ELF-1 (cell line): ENCODE measurements around the gene MPHOSPH6.

Source experiments
- DNase-seq: peaks from one replicate; pipeline ENCODE4 v3.0.0-alpha.2; 2016; ENCODE audit warnings: low read depth, low spot score

Gene MPHOSPH6

DNA sequence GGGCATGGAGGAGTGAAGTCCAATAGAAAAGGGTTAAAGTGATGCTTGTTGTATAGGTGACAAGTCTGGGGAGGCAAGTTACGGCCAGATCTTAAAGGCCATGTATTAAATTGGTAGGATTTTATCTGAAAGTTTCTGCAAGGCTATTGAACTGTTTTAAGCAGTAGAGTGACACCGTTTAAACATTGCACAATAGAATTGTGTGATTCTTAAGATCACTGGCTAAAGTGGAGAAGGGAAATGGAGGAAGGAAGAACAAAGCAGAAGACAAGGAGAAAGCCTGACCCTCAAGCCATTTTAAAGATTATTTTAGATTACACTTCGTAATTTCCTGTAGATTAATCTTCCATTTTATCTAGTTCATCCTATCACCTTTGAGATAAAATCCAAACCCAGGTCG lies 5.6 kb upstream of the MPHOSPH6 start:
- DNase-seq, result no peak

DNA sequence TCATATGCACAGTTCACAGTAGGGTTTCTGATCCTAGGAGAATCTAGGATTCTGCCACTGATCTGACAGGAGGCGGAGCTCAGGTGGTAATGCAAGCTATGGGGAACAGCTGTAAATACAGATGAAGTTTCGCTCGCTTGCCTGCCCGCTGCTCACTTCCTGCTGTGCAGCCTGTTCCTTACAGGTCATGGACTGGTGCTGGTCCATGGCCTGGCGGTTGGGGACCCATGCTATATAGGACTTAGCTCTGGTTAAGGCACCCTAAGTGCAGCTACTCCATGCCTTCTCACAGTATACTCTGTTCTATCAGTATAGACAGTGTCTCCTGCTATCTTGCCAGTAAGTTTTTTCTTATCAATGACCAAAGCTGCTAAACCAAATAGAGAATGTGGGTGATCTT lies 2.4 kb downstream of the MPHOSPH6 start:
- DNase-seq, result no peak

DNA sequence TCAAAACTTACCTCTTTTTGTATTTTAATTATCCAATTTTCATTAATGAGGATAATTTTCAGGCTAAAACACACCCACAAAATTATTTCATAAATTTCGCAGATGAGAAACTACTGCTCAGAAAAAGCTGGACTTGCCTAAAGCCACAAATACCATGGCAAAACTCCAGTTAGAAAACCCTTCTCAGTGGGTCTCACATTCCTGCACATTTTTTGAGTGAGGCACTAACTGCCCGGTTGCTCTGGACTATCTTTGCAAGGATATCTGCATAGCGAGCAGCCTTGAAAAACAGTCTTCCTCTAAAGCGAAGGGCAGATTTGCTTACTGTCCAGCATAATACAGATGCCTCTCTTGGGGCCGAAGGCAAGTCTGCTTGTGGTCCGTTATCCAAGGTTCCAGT lies 9.8 kb downstream of the MPHOSPH6 start:
- DNase-seq, result no peak

DNA sequence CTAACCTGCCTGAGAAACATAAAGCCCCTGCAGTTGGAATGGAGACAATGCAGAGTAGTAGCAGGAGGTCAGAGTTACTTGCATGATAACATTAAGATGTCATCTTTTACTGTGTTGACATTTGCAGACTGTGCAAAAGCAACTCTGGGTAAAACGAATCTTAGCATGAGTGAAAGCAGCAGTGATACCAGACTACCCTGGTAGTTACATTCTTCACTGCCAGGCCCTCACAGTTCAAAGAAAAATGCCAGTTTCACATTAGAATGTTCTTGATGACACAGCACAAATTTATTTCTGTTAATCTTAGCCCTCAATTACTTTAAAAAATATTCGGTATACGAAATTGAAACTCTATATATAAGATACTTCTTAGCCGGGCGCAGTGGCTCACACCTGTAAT lies 12.2 kb downstream of the MPHOSPH6 start:
- DNase-seq, result no peak

DNA sequence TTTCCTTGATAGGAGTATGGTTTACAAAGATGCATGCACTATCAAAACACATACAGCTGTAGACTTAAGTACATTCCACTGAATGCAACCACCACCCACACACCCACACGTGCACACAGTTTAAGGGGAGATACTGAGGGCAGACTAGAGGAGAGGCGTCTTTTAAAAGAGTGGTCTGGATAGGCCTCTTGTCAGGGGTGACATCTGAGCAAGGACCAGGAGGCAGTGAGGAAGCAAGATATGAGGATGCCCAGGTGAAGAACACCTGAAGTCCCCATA lies 12.6 kb downstream of the MPHOSPH6 start:
- DNase-seq, result no peak

DNA sequence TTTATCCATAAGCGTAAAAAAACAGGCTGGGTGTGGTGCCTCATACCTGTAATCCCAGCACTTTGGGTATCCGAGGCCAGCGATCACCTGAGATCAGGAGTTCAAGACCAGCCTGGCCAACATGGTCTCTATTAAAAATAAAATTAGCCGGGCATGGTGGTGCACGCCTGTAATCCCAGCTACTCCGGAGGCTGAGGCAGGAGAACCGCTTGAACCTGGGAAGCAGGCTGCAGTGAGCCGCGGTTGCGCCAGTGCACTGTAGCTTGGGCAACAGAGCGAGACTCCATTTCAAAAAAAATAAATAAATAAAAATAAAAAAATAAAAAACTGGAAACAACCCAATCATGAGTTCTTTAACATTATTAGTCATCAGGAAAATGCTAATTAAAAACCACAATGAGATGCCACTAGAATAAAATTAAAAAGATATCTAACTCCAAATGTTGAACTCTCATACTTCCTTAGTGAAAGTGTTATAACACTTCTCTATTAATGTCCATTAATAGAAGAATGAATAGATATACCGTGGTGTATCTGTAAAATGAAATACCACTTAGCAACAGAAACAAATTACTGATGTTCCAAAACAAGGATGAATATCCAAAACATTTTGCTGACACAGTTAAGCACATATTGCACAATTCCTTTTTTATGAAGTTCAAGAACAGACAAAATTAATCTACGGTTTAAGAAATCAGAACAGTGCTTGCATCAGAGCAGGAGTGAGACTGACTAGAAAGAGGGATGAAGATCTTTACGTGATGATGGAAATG lies 13.1 kb downstream of the MPHOSPH6 start:
- DNase-seq, result no peak

DNA sequence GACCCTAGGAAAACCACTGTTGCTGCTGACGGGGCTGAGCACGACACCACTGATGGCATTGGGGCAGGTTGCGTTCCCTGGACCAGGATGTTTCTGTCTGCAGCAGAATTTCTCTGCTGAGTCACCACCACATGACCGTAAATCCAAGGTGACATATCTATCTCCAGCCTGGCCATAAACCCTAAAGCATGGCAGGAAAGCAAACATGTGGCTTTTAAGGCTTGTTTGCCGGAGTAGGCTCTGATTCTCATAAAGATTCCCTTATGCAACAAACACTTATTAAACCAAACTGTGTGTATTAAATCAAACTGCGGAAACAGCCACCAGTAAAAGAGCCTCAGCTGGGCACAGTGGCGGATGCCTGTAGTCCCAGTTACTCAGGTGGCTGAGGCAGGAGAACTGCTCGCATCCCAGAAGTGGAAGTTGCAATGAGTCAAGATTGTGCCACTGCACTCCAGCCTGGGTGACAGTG lies 17.3 kb downstream of the MPHOSPH6 start:
- peak; percentile 27 for DNase-seq

DNA sequence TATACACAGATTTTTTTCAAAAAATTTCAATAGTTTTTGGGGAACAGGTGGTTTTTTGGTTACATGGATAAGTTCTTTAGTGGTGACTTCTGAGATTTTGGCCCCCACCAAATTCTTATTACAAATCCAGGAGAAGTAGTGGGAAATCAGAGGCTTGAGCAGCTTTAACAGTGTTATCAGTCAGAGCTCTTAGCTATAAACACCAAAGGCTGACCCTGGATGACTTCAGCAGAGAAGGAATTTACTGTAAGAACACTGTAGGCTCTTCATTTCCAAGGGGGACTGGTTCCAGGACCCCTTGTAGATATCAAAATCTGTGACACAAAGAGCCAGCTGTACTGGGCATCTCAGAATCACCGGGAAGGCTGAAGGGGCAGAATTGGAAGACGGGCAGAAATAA lies 17.8 kb downstream of the MPHOSPH6 start:
- no peak for DNase-seq

DNA sequence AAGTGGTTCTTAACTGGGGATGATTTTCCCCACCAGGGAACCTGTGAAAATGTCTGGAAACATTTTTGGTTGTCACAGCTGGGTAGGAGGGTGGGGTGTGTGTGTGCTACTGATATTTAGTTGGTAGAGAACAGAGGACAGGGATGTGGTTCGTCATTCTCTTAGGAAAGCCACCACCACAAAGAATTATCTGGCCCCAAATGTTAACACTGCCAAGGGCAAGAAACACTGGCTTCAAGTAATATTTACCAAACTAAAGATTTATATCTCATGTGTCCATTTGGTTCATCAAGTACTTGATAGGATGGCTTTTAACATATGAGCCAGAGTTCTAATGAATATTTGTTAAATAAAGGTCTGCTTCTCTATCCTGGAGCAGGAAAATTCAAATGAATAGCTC lies 19.5 kb downstream of the MPHOSPH6 start:
- DNase-seq, result no peak

DNA sequence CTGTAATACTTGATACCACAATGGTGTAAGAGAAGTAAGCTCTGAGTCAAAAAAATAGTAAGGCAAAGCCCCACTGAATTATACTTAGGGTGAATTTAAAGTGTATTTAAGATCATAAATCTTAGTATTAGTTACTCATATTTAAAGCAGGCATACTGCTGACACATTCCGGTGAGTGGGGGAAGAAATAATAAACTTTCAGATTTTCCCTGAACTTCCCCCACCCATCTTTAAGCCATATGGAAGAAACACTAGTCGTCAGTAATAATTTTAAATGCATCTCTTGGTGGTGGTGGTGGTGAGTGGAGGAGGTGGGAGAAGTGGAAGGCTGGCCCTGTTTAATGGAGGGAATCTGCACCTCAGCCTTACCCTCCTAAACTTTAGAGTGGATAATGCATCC lies 20.5 kb downstream of the MPHOSPH6 start:
- DNase-seq, result no peak

DNA sequence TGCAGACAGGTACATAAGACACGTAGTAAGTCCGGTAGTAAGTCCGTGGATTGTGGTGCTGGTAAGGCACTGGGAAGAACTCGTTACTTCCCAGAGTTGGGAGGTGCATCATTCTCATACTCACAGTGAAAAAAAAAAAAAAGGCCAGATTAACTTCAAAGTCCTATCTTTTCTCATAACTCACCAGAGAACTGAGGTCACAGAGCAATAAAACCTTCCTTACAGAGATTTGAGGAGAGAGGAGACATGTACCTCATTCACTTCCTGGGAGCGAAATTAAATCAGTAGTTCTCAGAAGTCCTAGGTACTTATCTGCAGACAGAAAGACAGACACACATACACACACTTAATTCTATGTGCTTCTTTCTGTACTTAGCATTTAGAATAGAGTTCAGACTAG lies 22.5 kb downstream of the MPHOSPH6 start:
- DNase-seq, result no peak

DNA sequence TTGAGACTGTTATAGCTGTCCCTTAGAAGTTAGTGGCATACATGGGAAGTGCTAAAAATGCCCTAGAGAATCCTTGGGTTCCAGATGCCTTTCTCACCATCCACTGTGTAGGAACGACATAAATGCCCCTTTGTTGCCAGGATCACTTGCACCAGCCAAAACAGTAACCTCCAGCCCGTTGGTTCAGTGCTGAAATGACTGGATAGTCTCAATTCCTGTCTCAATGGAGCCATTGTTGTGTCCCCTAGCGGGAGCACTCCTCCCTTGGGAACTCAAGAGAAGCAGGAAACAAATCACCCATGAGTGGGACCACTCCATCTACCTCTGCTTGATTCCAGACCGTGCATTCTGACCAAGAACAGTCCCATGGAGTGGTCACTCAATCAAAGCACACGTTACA lies 23.1 kb downstream of the MPHOSPH6 start:
- DNase-seq, result no peak

DNA sequence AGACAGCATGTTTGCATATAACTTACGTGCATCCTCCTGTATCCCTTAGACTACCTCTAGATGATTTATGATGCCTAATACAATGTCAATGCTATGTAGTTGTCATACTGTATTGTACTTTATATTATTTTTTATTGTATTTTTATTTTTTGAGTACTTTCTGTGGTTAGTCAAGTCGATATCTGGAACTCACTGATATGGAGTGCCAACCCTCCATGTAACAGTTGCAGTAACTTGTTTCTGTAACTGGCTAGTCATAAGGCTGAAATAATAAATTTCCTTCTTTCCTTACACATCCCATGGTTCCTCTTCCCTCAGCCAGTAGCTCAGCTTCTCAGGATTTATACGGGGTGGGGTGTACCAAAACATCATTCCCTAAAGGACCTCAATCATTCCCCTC lies 23.5 kb downstream of the MPHOSPH6 start:
- DNase-seq, result no peak

DNA sequence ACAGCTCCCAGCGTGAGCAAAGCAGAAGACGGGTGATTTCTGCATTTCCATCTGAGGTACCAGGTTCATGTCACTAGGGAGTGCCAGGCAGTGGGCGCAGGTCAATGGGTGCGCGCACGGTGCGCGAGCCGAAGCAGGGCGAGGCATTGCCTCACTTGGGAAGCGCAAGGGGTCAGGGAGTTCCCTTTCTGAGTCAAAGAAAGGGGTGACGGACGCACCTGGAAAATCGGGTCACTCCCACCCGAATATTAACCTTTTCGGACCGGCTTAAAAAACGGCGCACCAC lies 30.8 kb downstream of the MPHOSPH6 start:
- DNase-seq, result peak; percentile 14

DNA sequence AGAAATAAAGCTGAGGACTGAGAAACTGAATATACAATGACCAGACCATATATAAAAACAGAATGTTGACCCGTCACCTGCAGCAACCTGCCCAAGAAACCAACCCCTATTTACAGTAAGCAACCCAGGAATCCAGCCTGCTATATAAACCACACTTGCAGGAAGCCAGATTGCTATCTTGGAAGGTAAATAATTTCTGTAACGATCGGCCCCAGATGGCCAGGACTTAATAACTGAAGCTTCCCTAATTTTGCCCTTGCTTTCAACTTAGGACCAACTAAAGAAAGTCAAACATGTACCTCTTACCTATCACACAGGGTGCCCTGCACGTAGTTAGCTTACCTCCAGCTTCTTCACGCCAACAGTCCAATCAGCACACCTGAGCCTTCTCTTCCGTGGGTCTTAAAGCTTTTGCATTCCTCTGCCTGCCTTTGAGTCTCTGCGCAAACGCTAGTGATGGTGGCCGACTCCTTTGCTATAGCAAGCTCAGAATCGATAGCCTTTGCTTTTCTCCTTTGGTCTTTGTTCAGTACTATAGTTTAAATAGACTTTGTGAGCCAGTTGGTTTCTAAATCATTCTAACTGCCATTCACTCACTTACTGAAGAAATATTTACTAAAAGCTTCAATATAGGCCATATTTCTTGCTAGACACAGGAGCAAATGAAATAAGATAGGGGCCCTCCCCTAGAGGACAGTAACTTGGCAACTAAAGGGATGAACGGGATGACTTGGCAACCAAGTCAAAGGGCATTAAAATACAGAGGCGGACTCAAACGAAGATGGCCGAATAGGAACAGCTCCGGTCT lies 31.3 kb downstream of the MPHOSPH6 start:
- peak; percentile 39 for DNase-seq

DNA sequence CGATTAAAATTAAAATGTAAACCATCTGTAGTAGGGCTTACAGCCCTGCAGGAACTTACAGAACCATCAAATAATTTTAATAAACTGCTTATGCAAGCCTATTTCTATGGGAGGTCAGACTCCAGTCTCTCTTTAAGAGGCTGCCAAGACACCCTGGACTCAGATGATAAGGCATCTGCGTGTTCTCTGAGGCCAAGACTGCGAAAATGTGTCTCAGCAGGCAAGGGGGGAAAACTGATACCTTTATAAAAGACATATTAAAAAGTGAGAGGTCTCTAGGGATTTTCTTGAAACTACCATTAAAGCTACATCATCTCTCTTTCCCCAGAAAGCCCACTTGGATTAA lies 32.2 kb downstream of the MPHOSPH6 start:
- DNase-seq, result no peak

DNA sequence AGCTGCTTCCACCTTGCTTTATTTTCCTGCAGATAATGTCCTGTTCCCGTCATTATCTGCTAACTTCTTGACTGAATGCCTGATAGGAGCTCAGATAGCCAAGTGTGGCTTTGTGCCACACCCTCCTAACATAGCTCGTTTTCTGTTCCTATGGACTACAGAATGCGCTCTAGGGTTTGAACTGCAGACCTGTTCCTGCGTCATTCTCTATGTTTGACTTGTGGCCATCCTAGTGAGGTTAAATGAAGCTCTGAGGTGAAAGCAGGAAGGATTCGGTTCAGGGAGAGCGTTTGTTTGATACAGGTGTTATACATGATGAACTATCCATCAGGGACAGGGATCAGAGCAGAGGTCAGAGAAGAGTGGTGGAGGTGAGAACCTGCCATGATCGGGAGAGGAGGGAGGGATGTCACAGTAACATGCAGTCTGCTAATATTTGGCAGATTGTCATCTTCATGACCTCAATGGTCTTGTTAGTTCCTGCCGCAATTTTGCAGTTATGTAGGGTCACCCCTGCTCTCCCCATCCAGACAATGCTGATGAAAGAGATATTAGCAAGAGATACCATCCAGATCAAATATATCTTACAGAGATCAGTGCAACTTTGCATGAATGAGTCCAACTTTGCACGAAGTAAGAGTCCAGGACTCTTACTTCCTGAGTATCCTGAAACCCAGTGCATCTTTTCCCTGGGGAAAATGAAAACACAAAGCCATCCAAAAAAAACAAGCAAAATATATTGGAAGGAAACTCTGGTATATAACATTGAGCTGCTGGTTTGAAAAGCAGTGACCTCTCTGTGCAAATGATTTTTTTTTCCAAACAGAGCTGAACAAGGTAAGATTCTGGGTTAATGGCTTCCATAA lies 32.8 kb downstream of the MPHOSPH6 start:
- no peak for DNase-seq

DNA sequence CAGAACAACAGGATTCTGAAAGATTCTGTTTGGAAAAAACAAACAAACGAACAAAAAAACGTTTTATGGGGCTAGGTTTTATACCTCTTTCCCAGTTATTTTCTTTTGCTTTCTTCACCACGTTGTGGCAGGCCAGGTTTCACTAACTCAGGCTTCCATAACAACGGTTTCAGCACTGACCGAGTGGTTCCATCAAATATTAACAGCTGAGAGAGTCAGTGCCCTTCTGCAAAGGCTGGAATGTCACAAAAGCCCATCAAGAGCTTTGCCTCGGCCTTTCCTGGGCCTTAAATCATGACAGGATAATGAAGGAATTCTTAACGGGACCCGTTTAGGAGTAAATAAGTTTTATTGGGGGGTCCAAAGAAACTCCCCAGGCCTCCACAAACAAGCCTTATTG lies 34.2 kb downstream of the MPHOSPH6 start:
- DNase-seq, result no peak

DNA sequence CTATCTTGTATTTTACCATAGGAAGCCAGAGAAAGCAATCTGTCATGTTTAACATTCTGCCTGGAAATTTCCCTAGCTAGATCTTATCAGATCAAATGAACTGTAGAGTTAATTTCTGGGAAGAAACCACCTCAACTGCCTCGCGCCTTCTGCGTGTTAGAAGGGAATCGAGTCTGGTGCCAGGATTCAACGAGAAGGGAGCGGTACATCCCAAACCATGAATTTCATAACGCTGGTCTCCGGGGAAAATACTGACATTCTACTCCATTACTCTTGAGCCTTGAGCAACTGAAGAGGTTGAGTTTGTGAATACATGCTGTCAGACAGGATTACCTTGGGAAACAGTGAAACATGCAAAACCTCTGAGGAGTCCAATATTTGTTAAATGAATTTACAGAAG lies 35.2 kb downstream of the MPHOSPH6 start:
- no peak for DNase-seq

DNA sequence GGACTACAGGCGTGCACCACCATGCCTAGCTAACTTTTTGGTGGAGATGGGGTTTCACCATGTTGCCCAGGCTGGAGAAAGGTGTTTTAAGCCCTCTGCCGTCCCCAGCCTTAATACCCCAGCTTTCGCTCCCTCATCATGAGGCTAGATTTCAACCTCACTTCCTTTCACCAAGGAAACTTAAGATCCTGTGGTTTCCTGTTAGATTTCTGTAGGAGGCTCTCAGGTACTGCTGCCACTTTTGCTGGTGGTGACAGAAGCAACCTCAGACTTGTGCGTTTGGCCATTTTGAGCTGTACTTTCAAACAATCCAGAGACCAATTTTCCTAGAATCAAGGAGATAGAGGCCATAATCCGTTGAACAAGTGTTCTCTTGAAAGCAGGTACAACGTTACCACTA lies 36.2 kb downstream of the MPHOSPH6 start:
- no peak for DNase-seq

DNA sequence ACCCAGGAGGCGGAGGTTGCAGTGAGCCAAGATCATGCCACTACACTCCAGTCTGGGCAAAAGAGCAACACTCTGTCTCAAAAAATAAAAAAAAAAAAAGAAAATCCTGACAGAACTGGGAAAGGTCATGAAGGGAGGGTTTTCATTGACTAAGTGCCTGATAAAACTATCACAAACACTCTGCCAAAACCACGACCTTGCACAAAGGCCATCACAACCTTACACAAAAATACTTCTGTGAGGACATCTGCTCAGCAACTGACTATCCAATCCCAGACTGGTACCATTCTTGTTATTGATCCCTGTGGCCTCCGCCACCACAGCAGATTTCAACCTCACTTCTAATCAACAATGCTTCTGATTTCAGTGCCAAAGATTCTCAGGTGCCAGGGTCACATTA lies 40.1 kb downstream of the MPHOSPH6 start:
- DNase-seq, result no peak

DNA sequence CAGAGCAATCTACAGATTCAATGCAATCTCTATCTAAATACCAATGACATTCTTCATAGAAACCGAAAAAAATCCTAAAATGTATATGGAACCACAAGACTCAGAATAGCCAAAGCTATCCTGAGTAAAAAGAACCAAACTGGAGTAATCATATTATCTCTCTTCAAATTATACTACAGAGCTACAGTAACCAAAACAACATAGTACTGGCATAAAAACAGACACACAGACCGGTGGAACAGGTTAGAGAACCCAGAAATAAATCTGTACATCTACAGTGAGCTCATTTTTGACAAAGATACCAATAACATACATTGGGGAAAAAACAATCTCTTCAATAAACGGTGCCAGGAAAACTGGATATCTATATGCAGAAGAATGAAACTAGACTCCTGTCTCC lies 45.4 kb downstream of the MPHOSPH6 start:
- no peak for DNase-seq

DNA sequence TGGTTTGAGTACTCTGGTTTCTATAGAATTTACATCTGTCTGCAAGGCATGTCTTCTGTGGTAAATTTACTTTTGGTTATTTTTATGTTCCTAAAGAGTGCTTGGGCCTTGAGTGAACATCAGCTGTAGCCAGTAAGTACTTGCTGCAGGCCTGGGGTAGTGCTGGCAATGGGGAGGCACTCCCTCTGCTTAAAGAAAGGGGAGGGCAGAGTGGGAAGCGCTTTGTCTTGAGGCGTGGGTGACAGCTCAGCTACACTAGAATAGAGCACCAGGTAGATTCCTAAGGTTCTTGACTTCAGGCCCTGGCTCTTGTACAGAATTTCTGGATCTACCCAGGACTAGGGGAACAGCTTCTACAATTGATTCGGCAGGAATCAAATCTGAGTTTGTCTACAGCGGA lies 50.6 kb downstream of the MPHOSPH6 start:
- no peak for DNase-seq
